H1 (cell line): ENCODE results near the gene HOXA13. TPM values are rescaled to one million over a fixed set of nuclear protein-coding genes. Genes with fewer than 3 reads are reported as not detected.

Experiments
- CBX8 ChIP-seq: fragments of 300-800, 300-1000 bp; sonication (generic); IDR thresholded peaks from 2 replicates; pipeline ENCODE4 v1.7.1; 2016; ENCODE audit warnings: low read depth, low read length, borderline replicate concordance
- CHD1 ChIP-seq: IDR thresholded peaks from 2 replicates; pipeline ENCODE4 v1.6.1; 2012; ENCODE audit warnings: low read depth, low read length, improper control_type of control experiment
- CREB1 ChIP-seq: IDR thresholded peaks from 2 replicates; pipeline ENCODE4 v1.6.1; 2012; ENCODE audit warnings: inconsistent platforms
- EZH2 ChIP-seq: fragments of 200-600 bp; sonication (generic); IDR thresholded peaks from 2 replicates; pipeline ENCODE4 v1.7.1; 2012; ENCODE audit warnings: low read depth, mild to moderate bottlenecking, moderate library complexity, low read length, inconsistent platforms; ENCODE audit not compliant: severe bottlenecking
- GABPA ChIP-seq: IDR thresholded peaks from 2 replicates; pipeline ENCODE4 v1.6.1; 2011; ENCODE audit warnings: mild to moderate bottlenecking, low read length, moderate library complexity, borderline replicate concordance; ENCODE audit not compliant: insufficient read depth
- HDAC2 ChIP-seq, 2 experiments: fragments of 300-600 bp in 1 of 2; sonication (generic) in 1 of 2; IDR thresholded peaks; 2 replicates each; pipeline ENCODE4 v1.6.1; 2011 to 2012; ENCODE audit warnings: low read depth in 2 of 2, low read length in 2 of 2, mild to moderate bottlenecking in 2 of 2, moderate library complexity in 2 of 2, borderline replicate concordance in 1 of 2, inconsistent platforms in 1 of 2
- RNF2 ChIP-seq: fragments of 200-900, 300-1000 bp; sonication (generic); IDR thresholded peaks from 2 replicates; pipeline ENCODE4 v1.7.1; 2016; ENCODE audit warnings: borderline replicate concordance, low read depth, mild to moderate bottlenecking, antibody characterized with exemption, low read length; ENCODE audit not compliant: poor library complexity, severe bottlenecking; ENCODE audit errors: missing control alignments
- SAP30 ChIP-seq: fragments of 300-600 bp; sonication (generic); IDR thresholded peaks from 2 replicates; pipeline ENCODE4 v1.7.1; 2012; ENCODE audit warnings: low read length, moderate library complexity, mild to moderate bottlenecking, inconsistent platforms; ENCODE audit not compliant: insufficient read depth, insufficient replicate concordance
- SP4 ChIP-seq: IDR thresholded peaks from 2 replicates; pipeline ENCODE4 v1.6.1; 2012; ENCODE audit warnings: low read length, inconsistent platforms
- SUZ12 ChIP-seq: fragments of 200-600 bp; sonication (generic); IDR thresholded peaks from 2 replicates; pipeline ENCODE4 v1.6.1; 2012; ENCODE audit warnings: mild to moderate bottlenecking, inconsistent platforms, low read length, moderate library complexity, mixed read lengths
- TCF12 ChIP-seq: IDR thresholded peaks from 2 replicates; pipeline ENCODE4 v1.6.1; 2011; ENCODE audit warnings: low read depth, mild to moderate bottlenecking, low read length
- YY1 ChIP-seq: IDR thresholded peaks from 2 replicates; pipeline ENCODE4 v1.6.1; 2011; ENCODE audit warnings: low read depth, mild to moderate bottlenecking, low read length
- polyA plus RNA-seq, 7 experiments: library from polyadenylated mRNA; depleted of rRNA in 3 of 7; stranded (reverse) in 5 of 7; unstranded in 2 of 7; fragments of >200 nt in 5 of 7; fragments of 200-250 nt in 2 of 7; gene quantifications; 1 replicate in 5 of 7; 2 replicates in 1 of 7; 4 replicates in 1 of 7; pipeline versions ENCODE4 v1.2.1 to v1.2.3, GENCODE V29; 2011 to 2013; ENCODE audit warnings: missing spikeins in 2 of 7, mixed read lengths in 2 of 7
- total RNA-seq: library from RNA; stranded (reverse); fragmentation: NEBNext Ultra II Directional; extraction: Animal tissue kit (Norgen Biotek cat#: 25700); gene quantifications from 2 replicates; pipeline ENCODE4 v1.2.1, GENCODE V29; 2021

Gene HOXA13
- total and polyA plus RNA-seq, 2 of the 8 experiments (the other 6 are each of a cell fraction or from before 2014, with no cell fraction given): not detected

DNA sequence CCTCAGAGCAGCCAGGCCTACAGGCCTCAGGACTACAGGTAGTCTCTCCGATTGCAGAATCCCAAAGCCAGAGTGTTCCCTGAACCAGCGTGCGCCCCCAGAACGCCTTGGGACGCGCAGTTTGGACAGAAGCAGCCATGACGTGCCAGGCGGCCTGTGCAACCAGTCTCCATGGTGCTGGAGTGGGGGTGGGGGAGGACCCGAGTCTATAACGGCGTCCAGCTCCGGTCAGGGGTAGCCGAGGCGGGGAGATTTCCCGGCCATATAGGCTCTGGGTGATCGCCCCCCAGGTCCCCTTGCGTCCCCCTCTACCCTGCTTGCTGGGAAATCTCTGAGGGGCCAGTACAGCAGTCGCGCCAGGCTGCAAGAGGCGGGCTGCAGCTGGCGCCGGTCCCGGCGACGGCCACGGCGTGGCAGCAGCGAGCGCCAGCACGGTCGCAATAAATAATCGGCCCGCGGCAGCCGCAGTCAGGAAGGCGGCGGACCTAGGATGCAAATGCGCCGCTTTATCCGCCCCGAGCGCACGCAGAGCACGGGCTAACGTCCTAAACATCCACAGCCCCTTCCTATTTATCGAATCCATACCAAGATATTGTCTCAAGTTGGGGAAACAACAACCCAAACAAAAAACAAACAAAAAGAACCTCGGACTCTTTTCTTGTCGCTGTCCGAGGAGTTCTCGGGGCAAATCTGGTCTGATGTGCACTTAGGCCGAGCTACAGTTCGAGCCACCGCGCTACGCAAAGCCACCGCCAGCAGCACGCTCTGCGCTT is 49.1 kb downstream of the HOXA13 start (continued):
- no peak for TF ChIP-seq SP4
- 0 out of 2 replicates have a peak, but pooled peaks have one; percentile 17 for TF ChIP-seq GABPA
- TF ChIP-seq CREB1: peak; percentile 36; the same call in 1 of the 2 replicates
- peak; percentile 53; the same call in 1 of the 2 replicates for TF ChIP-seq YY1
- TF ChIP-seq CBX8: no peak
- no peak for TF ChIP-seq SAP30
- peak; percentile 51 for TF ChIP-seq SUZ12
- peak; percentile 13 for TF ChIP-seq EZH2
- no peak for TF ChIP-seq CHD1
- peak; percentile 69; the same call in 1 of the 2 replicates for TF ChIP-seq TCF12
- TF ChIP-seq HDAC2 (IDR thresholded peaks at IDR 0.05; ENCODE audit: borderline replicate concordance in 1 of 2, low read depth in 2 of 2, low read length in 2 of 2): no peak
- TF ChIP-seq RNF2: no peak
